Measurements from ENCODE around the gene ITIH3.

GRCh38 chr3:52852419-52852818 lies 57.8 kb downstream of the ITIH3 start:
- no peak for TF ChIP-seq FOXK2 (IDR thresholded peaks at IDR 0.05)
- TF ChIP-seq CTBP1 (IDR thresholded peaks at IDR 0.05; ENCODE audit: borderline replicate concordance), result no peak
- TF ChIP-seq LEF1 (IDR thresholded peaks at IDR 0.05; ENCODE audit: borderline replicate concordance), result no peak
- TF ChIP-seq SP1 (IDR thresholded peaks at IDR 0.05), result no peak
- no peak for TF ChIP-seq PKNOX1 (IDR thresholded peaks at IDR 0.05)
- TF ChIP-seq FOXA1 (IDR thresholded peaks at IDR 0.05), result no peak
- no peak for TF ChIP-seq NFRKB (IDR thresholded peaks at IDR 0.05)
- TF ChIP-seq ELF4 (IDR thresholded peaks at IDR 0.05), result no peak
- no peak for TF ChIP-seq ARNT (IDR thresholded peaks at IDR 0.05)
- no peak for TF ChIP-seq BHLHE40 (IDR thresholded peaks at IDR 0.05; ENCODE audit: borderline replicate concordance)
- TF ChIP-seq TARDBP (IDR thresholded peaks at IDR 0.05), result no peak
- no peak for TF ChIP-seq SUZ12 (IDR thresholded peaks at IDR 0.05)
- TF ChIP-seq HDGF (IDR thresholded peaks at IDR 0.05; ENCODE audit: borderline replicate concordance), result no peak

Measured in HEK293T (cell line).